HFFc6 (cell line): Measurements from ENCODE around the gene EPN2. TPM values are rescaled to one million over a fixed set of nuclear protein-coding genes. Genes with fewer than 3 reads are reported as not detected.

Experiments used
- DNase-seq: peaks from one replicate; pipeline ENCODE4 v3.0.0-alpha.2; 2018
- H3K27ac Mint-ChIP-seq: 2 replicates; pipeline ENCODE4 v1.8.0; 2020; ENCODE audit warnings: mild to moderate bottlenecking, mixed read lengths
- H3K27me3 Mint-ChIP-seq: 2 replicates; pipeline ENCODE4 v1.8.0; 2021; ENCODE audit warnings: mild to moderate bottlenecking, moderate library complexity, mixed read lengths; ENCODE audit not compliant: insufficient read depth
- H3K36me3 Mint-ChIP-seq: 2 replicates; pipeline ENCODE4 v1.8.0; 2021; ENCODE audit warnings: low read depth, mixed read lengths
- H3K4me1 Mint-ChIP-seq: 2 replicates; pipeline ENCODE4 v1.8.0; 2020; ENCODE audit warnings: low read depth, mixed read lengths
- H3K4me3 Mint-ChIP-seq: 2 replicates; pipeline ENCODE4 v1.8.0; 2020; ENCODE audit warnings: mild to moderate bottlenecking, moderate library complexity, mixed read lengths
- H3K9me3 Mint-ChIP-seq: 2 replicates; pipeline ENCODE4 v1.8.0; 2020; ENCODE audit warnings: mild to moderate bottlenecking, mixed read lengths
- total RNA-seq, 6 experiments: library from RNA; stranded (reverse); fragmentation: NEBNext Ultra II Directional; extraction: Animal tissue kit (Norgen Biotek cat#: 25700); gene quantifications; 2 replicates in 1 of 6; 3 replicates in 5 of 6; pipeline ENCODE4 v1.2.3, GENCODE V29; 2021
- TF ChIP-seq, protein P1 (sequence below): fragments of 200-600 bp; sonication (generic); IDR thresholded peaks from 2 replicates; pipeline ENCODE4 v1.5.0; 2021; ENCODE audit warnings: antibody characterized with exemption, mild to moderate bottlenecking

EPN2 gene
- total RNA-seq, 6 experiments from 2014 or later: 40.1 to 47.4 (median 42.7) TPM

DNA sequence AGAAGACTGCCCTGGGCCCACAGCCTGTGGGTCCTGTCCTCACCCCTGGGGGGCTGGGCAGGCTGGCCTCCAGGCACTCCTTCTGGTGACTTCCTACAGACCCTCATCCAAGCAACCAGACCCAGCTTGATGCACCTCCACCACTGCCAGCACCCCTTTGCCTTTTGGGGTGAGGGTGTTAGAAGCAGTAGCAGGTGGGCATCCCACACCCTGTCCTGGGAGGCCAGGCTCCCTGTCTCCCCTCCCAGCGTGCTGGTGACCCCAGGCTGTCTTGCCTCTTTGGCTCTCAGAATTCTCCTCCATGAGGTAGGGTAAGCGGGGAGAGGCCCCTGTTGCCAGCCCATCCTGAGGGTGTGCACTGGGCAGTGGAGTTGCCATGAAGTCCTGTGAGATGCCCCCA is 92.0 kb downstream of the EPN2 start:
- Mint-ChIP-seq H3K36me3 (peaks cover 43% of the 10 kb centered on the region), H3K27me3 (no peaks in the 10 kb centered on the region), H3K9me3 (peaks cover 18% of the 10 kb centered on the region), H3K27ac (no peak overlapping the region), H3K4me1 (peaks cover 65% of the 10 kb centered on the region), H3K4me3 (no peak overlapping the region)
- TF ChIP-seq, protein P1, sequence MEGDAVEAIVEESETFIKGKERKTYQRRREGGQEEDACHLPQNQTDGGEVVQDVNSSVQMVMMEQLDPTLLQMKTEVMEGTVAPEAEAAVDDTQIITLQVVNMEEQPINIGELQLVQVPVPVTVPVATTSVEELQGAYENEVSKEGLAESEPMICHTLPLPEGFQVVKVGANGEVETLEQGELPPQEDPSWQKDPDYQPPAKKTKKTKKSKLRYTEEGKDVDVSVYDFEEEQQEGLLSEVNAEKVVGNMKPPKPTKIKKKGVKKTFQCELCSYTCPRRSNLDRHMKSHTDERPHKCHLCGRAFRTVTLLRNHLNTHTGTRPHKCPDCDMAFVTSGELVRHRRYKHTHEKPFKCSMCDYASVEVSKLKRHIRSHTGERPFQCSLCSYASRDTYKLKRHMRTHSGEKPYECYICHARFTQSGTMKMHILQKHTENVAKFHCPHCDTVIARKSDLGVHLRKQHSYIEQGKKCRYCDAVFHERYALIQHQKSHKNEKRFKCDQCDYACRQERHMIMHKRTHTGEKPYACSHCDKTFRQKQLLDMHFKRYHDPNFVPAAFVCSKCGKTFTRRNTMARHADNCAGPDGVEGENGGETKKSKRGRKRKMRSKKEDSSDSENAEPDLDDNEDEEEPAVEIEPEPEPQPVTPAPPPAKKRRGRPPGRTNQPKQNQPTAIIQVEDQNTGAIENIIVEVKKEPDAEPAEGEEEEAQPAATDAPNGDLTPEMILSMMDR: no peak
- no peak for DNase-seq

- H3K36me3 Mint-ChIP-seq: peaks cover 38% of the 10 kb centered on the region
- peaks cover 65% of the 10 kb centered on the region for H3K4me1 Mint-ChIP-seq
- TF ChIP-seq, protein P1: no peak
- no peak for DNase-seq
- peaks cover 12% of the 10 kb centered on the region for H3K9me3 Mint-ChIP-seq
- no peak overlapping the region; the same call in 1 of the 2 replicates for H3K27ac Mint-ChIP-seq
- no peak overlapping the region for H3K4me3 Mint-ChIP-seq
- H3K27me3 Mint-ChIP-seq: no peaks in the 10 kb centered on the region
Measured at GRCh38 chr17:19329839-19330238, 92.7 kb downstream of the EPN2 start.

GRCh38 chr17:19330271-19330670 is 93.1 kb downstream of the EPN2 start:
- peaks cover 8% of the 10 kb centered on the region for H3K9me3 Mint-ChIP-seq
- no peak overlapping the region for H3K4me3 Mint-ChIP-seq
- H3K4me1 Mint-ChIP-seq: peaks cover 65% of the 10 kb centered on the region
- TF ChIP-seq, protein P1: no peak
- H3K36me3 Mint-ChIP-seq: peaks cover 34% of the 10 kb centered on the region
- DNase-seq: no peak
- peak overlapping the region; percentile 84 for H3K27ac Mint-ChIP-seq
- H3K27me3 Mint-ChIP-seq: no peaks in the 10 kb centered on the region

- H3K27me3 Mint-ChIP-seq: no peaks in the 10 kb centered on the region
- peaks cover 56% of the 10 kb centered on the region for H3K4me1 Mint-ChIP-seq
- TF ChIP-seq, protein P1: 0 out of 2 replicates have a peak, but pooled peaks have one; percentile 18
- peaks cover 27% of the 10 kb centered on the region for H3K36me3 Mint-ChIP-seq
- peak overlapping the region; percentile 84 for H3K27ac Mint-ChIP-seq
- peaks cover 4% of the 10 kb centered on the region; the same call in 1 of the 2 replicates for H3K9me3 Mint-ChIP-seq
- H3K4me3 Mint-ChIP-seq: peak overlapping the region; percentile 53
- DNase-seq: peak; percentile 88
Measured at GRCh38 chr17:19331134-19331533, 94.0 kb downstream of the EPN2 start.

- Mint-ChIP-seq H3K4me1 (peaks cover 50% of the 10 kb centered on the region), H3K4me3 (peak overlapping the region; percentile 53), H3K27me3 (no peaks in the 10 kb centered on the region), H3K36me3 (peaks cover 27% of the 10 kb centered on the region), H3K27ac (peak overlapping the region; percentile 84), H3K9me3 (peaks cover 2% of the 10 kb centered on the region; the same call in 1 of the 2 replicates)
- TF ChIP-seq, protein P1: no peak
- no peak for DNase-seq
Measured at GRCh38 chr17:19331543-19332245, 94.5 kb downstream of the EPN2 start.
